HepG2 (cell line): ENCODE data around the gene ADH5. TPM values are rescaled to one million over a fixed set of nuclear protein-coding genes. Genes with fewer than 3 reads are reported as not detected.

ENCODE experiments used
- ATAC-seq: fragments of 200-7000 bp; cut with Tn5 transposase; 3 replicates; pipeline ENCODE4 v1.9.1; 2020; ENCODE audit warnings: mild to moderate bottlenecking, moderate library complexity
- BruUV-seq: library from RNA; stranded (reverse); fragments of 400-500 nt; replicated peaks from 2 replicates; lab custom pipeline; 2021; lab: Mats Ljungman, UMichigan
- CTCF ChIA-PET: fragments of 300-600 bp; formaldehyde crosslinking; extraction: SDS; loops from one replicate; lab custom pipeline; 2021; ENCODE audit warnings: low total read pairs, inconsistent platforms, low intra/inter-chr PET ratio; lab: Yijun Ruan, JAX
- POLR2A ChIA-PET: fragments of 350-600 bp; sonication (Branson Sonifier 250); formaldehyde crosslinking; loops from one replicate; lab custom pipeline; 2020; ENCODE audit warnings: antibody characterized with exemption, inconsistent platforms; lab: Yijun Ruan, JAX
- DNase-seq: peaks from one replicate; pipeline ENCODE4 v3.0.0-alpha.2; 2015; ENCODE audit warnings: low spot score
- FAIRE-seq: peaks from 3 replicates; lab custom pipeline; 2011; peaks lifted over from hg19 to GRCh38; lab: Jason Lieb, UNC
- H2AFZ ChIP-seq: one replicate; pipeline ENCODE4 v1.6.1; 2011; ENCODE audit warnings: low read length, inconsistent platforms
- H3K27ac ChIP-seq: fragments of 300-600 bp; 3 replicates; pipeline ENCODE4 v1.8.0; 2011; ENCODE audit warnings: mixed run types, mild to moderate bottlenecking, mixed read lengths, low read length, inconsistent platforms; ENCODE audit not compliant: insufficient read depth; ENCODE audit errors: extremely low read length
- H3K27me3 ChIP-seq, 2 experiments: fragments of 200-600 bp in 1 of 2; 2 replicates in 1 of 2; 3 replicates in 1 of 2; pipeline versions ENCODE4 v1.6.0 to v1.8.0; 2011; ENCODE audit warnings: low read length in 2 of 2, mild to moderate bottlenecking in 2 of 2, moderate library complexity in 2 of 2, inconsistent platforms in 1 of 2; ENCODE audit not compliant: insufficient read depth in 2 of 2, control insufficient read depth in 1 of 2
- H3K36me3 ChIP-seq, 2 experiments: fragments of 200-600 bp in 1 of 2; replicated peaks in 1 of 2; 2 replicates in 1 of 2; 3 replicates in 1 of 2; pipeline versions ENCODE4 v1.5.1 to v1.8.0; 2011; ENCODE audit warnings: low read length in 2 of 2, inconsistent platforms in 1 of 2; ENCODE audit not compliant: insufficient read depth in 2 of 2, control insufficient read depth in 1 of 2
- H3K4me1 ChIP-seq: 2 replicates; pipeline ENCODE4 v1.5.1; 2012; ENCODE audit warnings: low read length, inconsistent platforms; ENCODE audit not compliant: insufficient read depth
- H3K4me2 ChIP-seq: 2 replicates; pipeline ENCODE4 v1.6.0; 2011; ENCODE audit warnings: low read depth, low read length, inconsistent platforms
- H3K4me3 ChIP-seq, 3 experiments: fragments of 200-600 bp in 1 of 3; sonication (generic), shearing (Covaris generic) in 1 of 3; replicated peaks in 1 of 3; 2 replicates each; pipeline ENCODE4 v1.5.1; 2011 to 2016; ENCODE audit warnings: low read length in 3 of 3, inconsistent platforms in 2 of 3, low read depth in 2 of 3, mild to moderate bottlenecking in 2 of 3, control low read depth in 1 of 3, mixed read lengths in 1 of 3; ENCODE audit not compliant: insufficient read depth in 1 of 3
- H3K79me2 ChIP-seq: one replicate; pipeline ENCODE4 v1.6.1; 2011; ENCODE audit warnings: low read length, inconsistent platforms; ENCODE audit not compliant: insufficient read depth
- H3K9ac ChIP-seq: 2 replicates; pipeline ENCODE4 v1.6.0; 2011; ENCODE audit warnings: mild to moderate bottlenecking, low read depth, low read length, inconsistent platforms; ENCODE audit not compliant: insufficient read depth
- H3K9me3 ChIP-seq: 2 replicates; pipeline ENCODE4 v1.5.1; 2012; ENCODE audit warnings: mild to moderate bottlenecking, low read length
- H4K20me1 ChIP-seq: 2 replicates; pipeline ENCODE4 v1.6.0; 2011; ENCODE audit warnings: inconsistent platforms, mild to moderate bottlenecking, low read length, moderate library complexity; ENCODE audit not compliant: insufficient read depth
- DR1 ChIP-seq: sonication (generic); formaldehyde crosslinking; IDR thresholded peaks from 2 replicates; pipeline ENCODE4 v1.8.0; 2021; ENCODE audit warnings: mild to moderate bottlenecking, missing genetic modification reagents, inconsistent platforms
- HHEX ChIP-seq: IDR thresholded peaks from 2 replicates; pipeline ENCODE4 v1.6.1; 2016; ENCODE audit warnings: control low read depth
- PCBP1 ChIP-seq: fragments of 200-400 bp; formaldehyde crosslinking; IDR thresholded peaks from 2 replicates; pipeline ENCODE4 v1.6.1; 2017; ENCODE audit warnings: mild to moderate bottlenecking, low read depth, low read length, borderline replicate concordance
- SOX6 ChIP-seq, 2 experiments: fragments of 450-650 bp in 1 of 2; sonication (generic) in 1 of 2; formaldehyde crosslinking in 1 of 2; IDR thresholded peaks; 2 replicates each; pipeline versions ENCODE4 v1.4.0 to v1.6.1; 2017 to 2020; ENCODE audit warnings: antibody characterized with exemption in 1 of 2, mild to moderate bottlenecking in 1 of 2, missing genetic modification reagents in 1 of 2
- ZNF121 ChIP-seq: sonication (generic); formaldehyde crosslinking; IDR thresholded peaks from 2 replicates; pipeline ENCODE4 v1.5.0; 2020; ENCODE audit warnings: mild to moderate bottlenecking, missing genetic modification reagents
- ZNF567 ChIP-seq: sonication (generic); formaldehyde crosslinking; IDR thresholded peaks from 2 replicates; pipeline ENCODE4 v1.8.1; 2023; ENCODE audit warnings: mild to moderate bottlenecking, missing genetic modification reagents, borderline replicate concordance
- ZNF569 ChIP-seq: sonication (generic); formaldehyde crosslinking; IDR thresholded peaks from 2 replicates; pipeline ENCODE4 v1.5.0; 2020; ENCODE audit warnings: mild to moderate bottlenecking, missing genetic modification reagents, moderate library complexity, borderline replicate concordance
- ZNF768 ChIP-seq: sonication (generic); formaldehyde crosslinking; IDR thresholded peaks from 2 replicates; pipeline ENCODE4 v1.4.0; 2020; ENCODE audit warnings: missing genetic modification reagents
- ZNF782 ChIP-seq: sonication (generic); formaldehyde crosslinking; IDR thresholded peaks from 2 replicates; pipeline ENCODE4 v1.4.0; 2020; ENCODE audit warnings: missing genetic modification reagents, mild to moderate bottlenecking, borderline replicate concordance
- ZNF788 ChIP-seq: sonication (generic); formaldehyde crosslinking; IDR thresholded peaks from 2 replicates; pipeline ENCODE4 v1.5.0; 2020; ENCODE audit warnings: mild to moderate bottlenecking, missing genetic modification reagents, borderline replicate concordance
- ZNF816 ChIP-seq: sonication (generic); formaldehyde crosslinking; IDR thresholded peaks from 2 replicates; pipeline ENCODE4 v1.8.0; 2022; ENCODE audit warnings: missing genetic modification reagents, mild to moderate bottlenecking, borderline replicate concordance
- ZSCAN30 ChIP-seq: sonication (generic); formaldehyde crosslinking; IDR thresholded peaks from 2 replicates; pipeline ENCODE4 v1.5.0; 2020; ENCODE audit warnings: mild to moderate bottlenecking, missing genetic modification reagents
- WGBS: methylation state at CpG from one replicate; pipeline ENCODE4 v1.1.6; 2017; ENCODE audit warnings: low lambda C conversion rate; 5-methylcytosine and 5-hydroxymethylcytosine counted together
- in situ Hi-C: cut with HindIII; loops from 2 replicates; pipeline ENCODE4 v1.10.0; 2017; ENCODE audit warnings: low pct_unique_long_range_greater_than_20kb; ENCODE audit not compliant: extremely low pct_ligation_motif_present
- intact Hi-C: fragments of 100-400 bp; cut with micrococcal nuclease; formaldehyde crosslinking; loops from one replicate; pipeline ENCODE4 v1.10.0; 2022; ENCODE audit not compliant: unreplicated experiment
- polyA plus RNA-seq, 8 experiments: library from polyadenylated mRNA; depleted of rRNA in 3 of 8; stranded (reverse) in 7 of 8; unstranded in 1 of 8; fragments of >200 nt; fragmentation: Illumina TruSeq in 4 of 8; extraction: Trizol in 4 of 8; gene quantifications; 2 replicates each; pipeline versions ENCODE4 v1.2.1 to v1.2.3, GENCODE V29; 2011 to 2016; ENCODE audit warnings: low read depth in 4 of 8, missing spikeins in 1 of 8, mixed read lengths in 1 of 8; ENCODE audit not compliant: insufficient read depth in 1 of 8
- total RNA-seq, 5 experiments: library from RNA; depleted of rRNA; stranded (reverse); fragments of >200 nt; fragmentation: Illumina TruSeq; extraction: Trizol; gene quantifications; 2 replicates each; pipeline ENCODE4 v1.2.3, GENCODE V29; 2016; ENCODE audit warnings: low read depth in 1 of 5
- TF ChIP-seq, protein P1 (sequence below): sonication (generic); formaldehyde crosslinking; IDR thresholded peaks from 2 replicates; pipeline ENCODE4 v1.5.1; 2020; ENCODE audit warnings: mild to moderate bottlenecking, missing genetic modification reagents, borderline replicate concordance

ADH5 gene
- total and polyA plus RNA-seq, 2 of the 13 experiments (the other 11 are each of a cell fraction or from before 2014, with no cell fraction given) = 349 to 512 TPM

- no peaks in the 10 kb centered on the region for H3K9me3 ChIP-seq
- H3K36me3 ChIP-seq = peaks cover 9 to 40% of the 10 kb centered on the region in 2 experiments
- no peaks in the 10 kb centered on the region for H3K27me3 ChIP-seq
- TF ChIP-seq, protein P1, sequence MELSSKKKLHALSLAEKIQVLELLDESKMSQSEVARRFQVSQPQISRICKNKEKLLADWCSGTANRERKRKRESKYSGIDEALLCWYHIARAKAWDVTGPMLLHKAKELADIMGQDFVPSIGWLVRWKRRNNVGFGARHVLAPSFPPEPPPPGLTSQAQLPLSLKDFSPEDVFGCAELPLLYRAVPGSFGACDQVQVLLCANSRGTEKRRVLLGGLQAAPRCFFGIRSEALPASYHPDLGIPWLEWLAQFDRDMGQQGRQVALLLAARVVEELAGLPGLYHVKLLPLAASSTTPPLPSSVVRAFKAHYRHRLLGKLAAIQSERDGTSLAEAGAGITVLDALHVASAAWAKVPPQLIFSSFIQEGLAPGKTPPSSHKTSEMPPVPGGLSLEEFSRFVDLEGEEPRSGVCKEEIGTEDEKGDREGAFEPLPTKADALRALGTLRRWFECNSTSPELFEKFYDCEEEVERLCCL (CRISPR knock-in tag) = no peak
- TF ChIP-seq ZNF782 = no peak
- TF ChIP-seq ZNF816 = no peak
- TF ChIP-seq ZNF567 (CRISPR knock-in tag) = no peak
- no peak for TF ChIP-seq ZNF121 (CRISPR knock-in tag)
- TF ChIP-seq DR1 (CRISPR knock-in tag) = no peak
- TF ChIP-seq ZNF788 (CRISPR knock-in tag) = no peak
- TF ChIP-seq PCBP1 = no peak
- no peak for TF ChIP-seq ZNF768 (CRISPR knock-in tag)
- TF ChIP-seq HHEX = no peak
- no peak for TF ChIP-seq SOX6 (IDR thresholded peaks at IDR 0.05)
- no peak for TF ChIP-seq SOX6 (CRISPR knock-in tag; IDR thresholded peaks at IDR 0.05)
- no peak for TF ChIP-seq ZNF569
- TF ChIP-seq ZSCAN30 (CRISPR knock-in tag) = no peak
- 98% methylated on average over 8 of the region's 8 CpGs for WGBS
- in situ Hi-C loops = no loop called here
- peaks cover 21% of the 10 kb centered on the region for H3K4me1 ChIP-seq
- FAIRE-seq (no peak), ATAC-seq (no peak), DNase-seq (no peak)
- no peak overlapping the region for H2AFZ ChIP-seq
- H4K20me1 ChIP-seq = peaks cover 2% of the 10 kb centered on the region; the same call in 1 of the 2 replicates
- ChIA-PET CTCF (no interaction called here), POLR2A (no interaction called here)
- H3K4me2 ChIP-seq = no peak overlapping the region
- no TSS peak for BruUV-seq
- H3K9ac ChIP-seq = no peak overlapping the region
- H3K27ac ChIP-seq = no peak overlapping the region
- H3K79me2 ChIP-seq = no peaks in the 10 kb centered on the region
- H3K4me3 ChIP-seq = no peak overlapping the region
- intact Hi-C loops = no loop called here
Measured at GRCh38 chr4:99061048-99061700, 27.4 kb downstream of the ADH5 start.
